Measurements from ENCODE around the gene SLC17A9.

SLC17A9 gene

GRCh38 chr20:62968378-62969178 is 16.1 kb downstream of the SLC17A9 start:
- no peak for DNase-seq (ENCODE audit: low read depth)

DNA sequence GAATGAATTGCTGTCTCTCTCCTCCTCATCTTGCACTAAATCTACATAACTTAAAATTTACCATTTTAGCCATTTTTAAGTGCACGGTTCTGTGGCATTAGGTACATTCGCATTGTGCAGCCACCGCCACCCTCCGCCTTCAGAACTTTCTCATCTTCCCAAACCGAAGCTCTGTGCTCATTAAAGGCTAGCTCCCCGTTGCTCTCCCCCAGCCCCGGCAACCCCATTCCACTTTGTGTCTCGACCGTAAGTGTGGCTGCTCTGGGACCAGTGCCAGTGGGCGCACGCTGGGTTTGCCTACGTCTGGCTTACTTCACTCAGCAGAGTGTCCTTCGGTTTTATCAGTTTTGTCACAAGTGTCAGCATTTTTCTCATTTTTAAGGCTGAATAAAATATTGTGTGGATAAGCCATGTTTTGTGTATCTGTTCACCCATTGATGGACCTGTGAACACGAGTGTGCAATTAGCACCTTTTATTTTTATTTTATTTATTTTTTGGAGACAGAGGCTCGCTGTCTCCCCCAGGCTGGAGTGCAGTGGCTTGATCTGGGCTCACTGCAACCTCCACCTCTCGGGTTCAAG is 16.8 kb downstream of the SLC17A9 start:
- no peak for DNase-seq (ENCODE audit: low read depth)

- DNase-seq (ENCODE audit: low read depth) = no peak
These were observed 17.4 kb downstream of the SLC17A9 start for GRCh38 chr20:62969939-62970306.

- DNase-seq (ENCODE audit: low read depth) = no peak
These were observed 18.1 kb downstream of the SLC17A9 start for GRCh38 chr20:62970307-62971210.

GRCh38 chr20:62971211-62971949 is 18.9 kb downstream of the SLC17A9 start:
- DNase-seq (ENCODE audit: low read depth) = no peak

DNA sequence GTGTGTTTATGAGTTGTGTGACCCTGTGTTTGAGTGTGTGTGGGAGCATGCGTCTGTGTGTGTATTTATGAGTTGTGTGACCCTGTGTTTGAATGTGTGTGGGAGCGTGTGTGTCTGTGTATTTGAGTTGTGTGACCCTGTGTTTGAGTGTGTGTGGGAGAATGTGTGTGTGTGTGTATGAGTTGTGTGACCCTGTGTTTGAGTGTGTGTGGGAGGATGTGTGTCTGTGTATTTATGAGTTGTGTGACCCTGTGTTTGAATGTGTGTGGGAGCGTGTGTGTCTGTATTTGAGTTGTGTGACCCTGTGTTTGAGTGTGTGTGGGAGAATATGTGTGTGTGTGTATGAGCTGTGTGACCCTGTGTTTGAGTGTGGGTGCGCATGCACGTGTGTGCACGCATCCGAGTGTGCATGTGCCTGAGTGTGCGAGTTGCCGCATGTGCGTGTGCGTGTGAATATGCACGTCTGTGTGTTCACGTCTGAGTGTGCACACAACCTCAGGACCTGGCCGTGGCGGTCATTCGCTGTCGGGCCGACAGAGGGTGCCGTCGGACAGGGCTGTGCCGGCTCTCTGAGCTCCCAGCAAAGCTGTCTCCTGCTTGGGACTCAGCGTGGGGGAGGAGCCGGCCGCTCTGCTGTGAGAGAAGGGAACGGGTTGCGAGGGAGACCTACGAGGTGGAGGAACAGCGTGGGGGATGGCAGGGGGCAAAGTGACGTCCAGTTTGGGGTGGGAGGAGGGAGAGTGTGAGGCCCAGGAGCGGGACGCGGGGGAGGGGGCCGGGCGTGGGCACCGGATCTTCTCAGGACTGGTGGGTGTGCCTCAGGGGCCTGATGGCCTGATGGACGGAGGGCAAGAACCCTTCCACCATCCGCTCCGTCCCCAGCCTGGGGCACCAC is 19.7 kb downstream of the SLC17A9 start:
- peak; percentile 65 for DNase-seq (ENCODE audit: low read depth)

DNA sequence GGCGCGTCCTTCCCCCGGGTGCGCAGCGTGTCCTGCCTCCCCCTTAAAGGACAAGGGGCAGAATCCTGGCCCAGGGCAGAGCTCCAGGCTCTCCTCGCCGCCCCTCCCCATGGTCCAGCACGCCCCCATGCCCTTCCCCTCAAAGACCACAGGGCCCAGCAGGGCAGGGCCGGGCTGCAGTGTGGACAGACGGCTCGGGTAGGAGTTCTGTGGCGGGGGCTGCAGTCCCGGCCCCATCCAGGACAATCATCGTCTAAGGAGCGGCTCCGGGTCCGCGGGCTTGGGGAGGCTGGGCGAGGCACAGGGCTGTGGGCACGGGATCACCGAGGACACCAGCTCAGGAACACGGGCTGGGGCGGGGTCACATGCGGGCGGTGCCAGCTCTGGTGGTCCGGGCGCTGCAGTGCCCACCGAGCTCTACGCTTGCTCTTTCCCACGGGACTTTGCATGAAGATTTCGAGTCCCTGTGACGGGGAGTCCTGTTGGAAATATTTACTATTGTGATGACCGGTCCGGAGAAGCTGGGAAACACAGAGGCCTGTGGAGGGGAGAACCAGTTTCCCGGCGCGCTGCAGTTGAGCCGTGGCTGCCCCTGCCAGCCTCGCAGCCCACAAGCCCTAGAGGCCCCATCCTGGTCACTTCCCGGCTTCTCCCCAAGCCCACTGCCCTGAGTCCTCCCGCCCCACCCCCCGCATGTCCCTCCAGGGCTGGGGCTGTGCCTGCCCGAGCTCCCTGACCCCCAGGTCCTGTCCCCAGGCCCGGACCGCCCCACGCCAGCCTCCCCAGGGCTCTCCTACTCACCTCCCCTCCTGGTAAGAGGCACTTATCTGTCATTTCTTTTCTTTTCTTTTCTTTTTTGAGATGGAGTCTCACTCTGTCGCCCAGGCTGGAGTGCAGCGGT is 20.6 kb downstream of the SLC17A9 start:
- no peak for DNase-seq (ENCODE audit: low read depth)

GRCh38 chr20:62975251-62975760 is 22.8 kb downstream of the SLC17A9 start:
- no peak for DNase-seq (ENCODE audit: low read depth)

GRCh38 chr20:62975812-62976508 is 23.5 kb downstream of the SLC17A9 start:
- no peak for DNase-seq (ENCODE audit: low read depth)

DNA sequence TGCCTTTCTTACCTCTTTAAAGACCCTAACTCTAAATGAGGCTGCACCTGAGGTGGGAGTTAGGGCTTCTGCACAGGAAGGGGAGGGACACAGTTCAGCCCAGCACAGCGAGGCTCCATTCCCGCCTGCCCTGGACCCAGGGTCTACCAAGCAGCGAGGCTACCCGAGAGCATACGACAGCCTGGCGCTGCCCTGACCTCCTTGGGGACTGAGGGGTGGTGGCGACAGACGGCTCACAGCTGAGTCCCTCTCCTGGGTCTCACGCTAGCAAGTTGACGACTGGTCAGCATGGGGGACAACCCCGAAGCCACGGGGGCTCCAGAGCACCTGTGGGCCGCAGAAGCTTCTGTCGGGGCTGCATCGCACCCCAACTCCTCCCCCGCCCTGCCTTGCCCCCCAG is 24.4 kb downstream of the SLC17A9 start:
- no peak for DNase-seq (ENCODE audit: low read depth)

- no peak for DNase-seq (ENCODE audit: low read depth)
These were observed 25.4 kb downstream of the SLC17A9 start for GRCh38 chr20:62977613-62978560.

GRCh38 chr20:62978561-62978943 is 26.0 kb downstream of the SLC17A9 start:
- DNase-seq (ENCODE audit: low read depth) = no peak

- no peak for DNase-seq (ENCODE audit: low read depth)
These were observed 26.8 kb downstream of the SLC17A9 start for GRCh38 chr20:62979310-62979709.

DNA sequence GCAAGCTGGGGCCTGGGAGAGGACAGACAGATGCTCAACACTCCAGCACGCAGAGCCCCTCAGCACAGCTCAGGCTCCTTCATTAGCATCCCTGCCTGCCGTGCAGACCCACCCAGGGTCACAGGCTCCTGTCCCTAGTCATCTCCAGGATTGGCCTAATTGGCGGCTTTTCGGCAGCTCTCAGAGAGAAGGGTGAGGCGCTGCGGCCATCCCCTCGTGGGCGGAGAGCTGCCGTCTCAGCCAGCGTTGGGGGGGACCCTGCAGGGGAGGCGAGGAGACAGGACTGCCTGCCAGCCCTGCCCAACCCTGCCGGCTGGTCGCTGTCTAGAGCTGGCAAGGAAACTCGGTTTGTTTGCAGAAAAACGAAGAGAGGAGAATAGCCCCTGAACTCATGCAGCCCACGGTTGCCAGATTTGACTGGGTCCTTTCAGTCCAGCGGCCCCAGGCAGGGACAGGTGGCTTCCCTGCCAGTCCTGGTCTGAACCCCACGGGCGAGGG is 27.4 kb downstream of the SLC17A9 start:
- no peak for DNase-seq (ENCODE audit: low read depth)

DNA sequence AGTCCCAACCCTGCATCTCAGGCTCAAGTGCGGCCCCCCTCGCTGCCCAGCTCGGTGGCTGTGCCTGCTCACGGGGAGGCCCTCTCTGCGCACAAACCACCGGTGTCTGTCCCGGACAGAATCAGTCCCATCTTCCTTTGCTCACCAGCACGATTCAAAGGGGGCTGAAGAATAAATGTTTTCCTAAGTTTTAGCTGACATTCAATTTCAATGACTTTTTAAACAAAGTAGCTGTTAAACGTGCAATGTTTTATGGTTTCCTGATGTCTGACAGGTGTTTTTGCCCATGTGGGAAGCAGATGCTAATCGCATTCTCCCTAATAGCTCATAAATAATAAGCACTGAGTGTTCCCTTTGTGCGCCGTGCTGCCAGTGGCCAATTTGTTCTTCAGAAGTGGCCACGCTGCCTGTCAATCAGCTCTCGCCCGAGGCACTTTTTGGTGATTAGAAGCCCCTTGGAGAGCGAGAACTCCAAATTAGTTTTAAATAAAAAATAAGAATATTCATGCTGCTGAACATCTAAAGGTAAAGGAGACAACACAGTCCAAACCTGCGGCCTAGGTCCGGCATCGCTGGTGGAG is 28.0 kb downstream of the SLC17A9 start:
- DNase-seq (ENCODE audit: low read depth) = no peak

GRCh38 chr20:62980970-62981369 is 28.5 kb downstream of the SLC17A9 start:
- DNase-seq (ENCODE audit: low read depth) = no peak

Measured in fibroblast of the conjunctiva (primary cell).